OCI-LY7 (cell line): Measurements from ENCODE around the gene G2E3. TPM values are rescaled to one million over a fixed set of nuclear protein-coding genes. Genes with fewer than 3 reads are reported as not detected.
"Not testable (repeated sequence)": the region's sequence is repeated elsewhere in the genome, so short reads cannot be mapped to it uniquely, and the experiment has no call there.

Source experiments
- BruUV-seq: library from RNA; stranded (reverse); fragments of 400-500 nt; replicated peaks from 2 replicates; lab custom pipeline; 2021; lab: Mats Ljungman, UMichigan
- CTCF ChIA-PET: fragments of 300-600 bp; sonication (Branson Sonifier 250); formaldehyde crosslinking; loops from one replicate; lab custom pipeline; 2022; ENCODE audit warnings: antibody characterized with exemption; ENCODE audit not compliant: unreplicated experiment; lab: Charles Lee
- POLR2A ChIA-PET: fragments of 300-600 bp; sonication (Branson Sonifier 250); formaldehyde crosslinking; loops from one replicate; lab custom pipeline; 2022; ENCODE audit warnings: antibody characterized with exemption; lab: Charles Lee
- DNase-seq: peaks from one replicate; pipeline ENCODE4 v3.0.0-alpha.2; 2015; ENCODE audit warnings: low spot score
- H2AFZ ChIP-seq: fragments of 200-600 bp; sonication (generic), shearing (Covaris generic); 2 replicates; pipeline ENCODE4 v1.6.1; 2014; ENCODE audit warnings: mild to moderate bottlenecking, antibody characterized with exemption, low read length, moderate library complexity
- H3K27ac ChIP-seq: fragments of 200-600 bp; sonication (generic); 2 replicates; pipeline ENCODE4 v1.5.1; 2014; ENCODE audit warnings: mixed run types, low read depth, mild to moderate bottlenecking, moderate library complexity, low read length, inconsistent platforms; ENCODE audit not compliant: poor library complexity, severe bottlenecking
- H3K36me3 ChIP-seq: fragments of 200-600 bp; sonication (generic); 2 replicates; pipeline ENCODE4 v1.6.1; 2014; ENCODE audit warnings: mild to moderate bottlenecking, antibody characterized with exemption, low read length, moderate library complexity, mixed read lengths; ENCODE audit not compliant: insufficient read depth
- H3K4me1 ChIP-seq: fragments of 200-600 bp; sonication (generic); 2 replicates; pipeline ENCODE4 v1.5.1; 2014; ENCODE audit warnings: mild to moderate bottlenecking, low read length; ENCODE audit not compliant: insufficient read depth, poor library complexity, severe bottlenecking
- H3K4me2 ChIP-seq: fragments of 200-600 bp; sonication (generic); 2 replicates; pipeline ENCODE4 v1.6.1; 2014; ENCODE audit warnings: mild to moderate bottlenecking, low read length
- H3K4me3 ChIP-seq: fragments of 200-600 bp; sonication (generic); 2 replicates; pipeline ENCODE4 v1.5.1; 2014; ENCODE audit warnings: mild to moderate bottlenecking, low read depth, low read length; ENCODE audit not compliant: poor library complexity, severe bottlenecking
- H3K79me2 ChIP-seq: fragments of 200-600 bp; sonication (generic); 2 replicates; pipeline ENCODE4 v1.6.1; 2016; ENCODE audit warnings: low read depth, mild to moderate bottlenecking, low read length, moderate library complexity, mixed read lengths; ENCODE audit not compliant: insufficient read depth
- H3K9me2 ChIP-seq: fragments of 200-600 bp; sonication (generic); 2 replicates; pipeline ENCODE4 v1.6.1; 2016; ENCODE audit warnings: mild to moderate bottlenecking, low read length, mixed read lengths; ENCODE audit not compliant: insufficient read depth
- H3K9me3 ChIP-seq: fragments of 200-600 bp; sonication (generic); 2 replicates; pipeline ENCODE4 v1.6.1; 2014; ENCODE audit warnings: mild to moderate bottlenecking, mixed run types, low read length, mixed read lengths
- H4K20me1 ChIP-seq: fragments of 200-600 bp; sonication (generic); 2 replicates; pipeline ENCODE4 v1.6.1; 2014; ENCODE audit warnings: mild to moderate bottlenecking, antibody characterized with exemption, low read length, moderate library complexity, mixed read lengths; ENCODE audit not compliant: insufficient read depth
- CTCF ChIP-seq: fragments of 200-600 bp; sonication (generic); conservative IDR thresholded peaks from 2 replicates; pipeline ENCODE4 v1.5.1; 2014; ENCODE audit warnings: mild to moderate bottlenecking, antibody characterized with exemption, low read length, moderate library complexity, mixed read lengths
- EZH2phosphoT487 ChIP-seq: fragments of 200-600 bp; sonication (generic); IDR thresholded peaks from 2 replicates; pipeline ENCODE4 v1.6.1; 2018; ENCODE audit warnings: low read depth, borderline replicate concordance, mild to moderate bottlenecking, mixed run types, antibody characterized with exemption, low read length, moderate library complexity, mixed read lengths
- intact Hi-C: fragments of 100-400 bp; cut with micrococcal nuclease; formaldehyde crosslinking; loops from one replicate; pipeline ENCODE4 v1.10.0; 2022; ENCODE audit not compliant: unreplicated experiment
- total RNA-seq, 2 experiments: library from RNA; depleted of rRNA in 1 of 2; stranded (reverse); fragments of >200 nt in 1 of 2; shearing (Covaris generic) in 1 of 2; gene quantifications; 2 replicates each; pipeline ENCODE4 v1.2.3, GENCODE V29; 2014 to 2022

G2E3 gene
- total RNA-seq, 2 experiments from 2014 or later: 22.3 to 43.9 TPM

GRCh38 chr14:30600922-30601918 is 42.3 kb downstream of the G2E3 start:
- intact Hi-C loops: no loop called here
- H3K4me2 ChIP-seq: no peak overlapping the region
- POLR2A ChIA-PET: interaction anchor here (0.6 kb wide), 1 partner anchor 18 kb away, joined by 3 read pairs; no protein-coding TSS in a partner anchor

GRCh38 chr14:30603402-30603801 is 44.4 kb downstream of the G2E3 start:
- no peaks in the 10 kb centered on the region for H3K4me1 ChIP-seq
- H3K4me3 ChIP-seq: no peak overlapping the region
- H3K79me2 ChIP-seq: no peaks in the 10 kb centered on the region; the same call in 1 of the 2 replicates
- H3K9me3 ChIP-seq: no peaks in the 10 kb centered on the region
- ChIA-PET POLR2A (interaction anchor here (0.6 to 2.1 kb wide), 2 partner anchors 15 to 19 kb away, joined by 4 to 9 read pairs; partner anchors contain the start of gene SCFD1), CTCF (no interaction called here)
- no peak overlapping the region for H2AFZ ChIP-seq
- TF ChIP-seq EZH2phosphoT487 (no peak), CTCF (no peak)
- no peaks in the 10 kb centered on the region for H4K20me1 ChIP-seq
- peaks cover 94% of the 10 kb centered on the region for H3K36me3 ChIP-seq
- H3K27ac ChIP-seq: no peak overlapping the region
- no TSS peak for BruUV-seq
- no peaks in the 10 kb centered on the region for H3K9me2 ChIP-seq
- DNase-seq: no peak
- H3K4me2 ChIP-seq: no peak overlapping the region
- intact Hi-C loops: no loop called here

More at GRCh38 chr14:30600922-30601918, 42.3 kb downstream of the G2E3 start:
- no TSS peak for BruUV-seq
- H3K4me1 ChIP-seq: no peaks in the 10 kb centered on the region
- no peaks in the 10 kb centered on the region for H3K9me3 ChIP-seq
- DNase-seq: no peak
- CTCF ChIA-PET: no interaction called here
- no peak overlapping the region for H3K4me3 ChIP-seq
- H3K9me2 ChIP-seq: no peaks in the 10 kb centered on the region
- H4K20me1 ChIP-seq: 0 out of 2 replicates have a peak, but pooled peaks cover 3% of the 10 kb centered on the region
- H3K27ac ChIP-seq: no peak overlapping the region
- H3K79me2 ChIP-seq: no peaks in the 10 kb centered on the region; the same call in 1 of the 2 replicates
- H3K36me3 ChIP-seq: peaks cover 96% of the 10 kb centered on the region
- H2AFZ ChIP-seq: no peak overlapping the region
- no peak for TF ChIP-seq CTCF
- no peak for TF ChIP-seq EZH2phosphoT487

- intact Hi-C loops, DNase-seq, H3K4me3 ChIP-seq, H3K9me2 ChIP-seq, BruUV-seq, H4K20me1 ChIP-seq, H3K79me2 ChIP-seq, H3K9me3 ChIP-seq, H3K27ac ChIP-seq, H3K4me1 ChIP-seq, CTCF ChIA-PET, H2AFZ ChIP-seq, H3K4me2 ChIP-seq: not testable (repeated sequence)
- H3K36me3 ChIP-seq: peaks cover 95% of the 10 kb centered on the region
- POLR2A ChIA-PET: interaction anchor here (2.1 kb wide), 1 partner anchor 18 kb away, joined by 9 read pairs; the partner anchor contains the start of gene SCFD1
Observed at GRCh38 chr14:30604696-30605095, 45.7 kb downstream of the G2E3 start.
